ENCODE data around the gene C16orf90.

DNA sequence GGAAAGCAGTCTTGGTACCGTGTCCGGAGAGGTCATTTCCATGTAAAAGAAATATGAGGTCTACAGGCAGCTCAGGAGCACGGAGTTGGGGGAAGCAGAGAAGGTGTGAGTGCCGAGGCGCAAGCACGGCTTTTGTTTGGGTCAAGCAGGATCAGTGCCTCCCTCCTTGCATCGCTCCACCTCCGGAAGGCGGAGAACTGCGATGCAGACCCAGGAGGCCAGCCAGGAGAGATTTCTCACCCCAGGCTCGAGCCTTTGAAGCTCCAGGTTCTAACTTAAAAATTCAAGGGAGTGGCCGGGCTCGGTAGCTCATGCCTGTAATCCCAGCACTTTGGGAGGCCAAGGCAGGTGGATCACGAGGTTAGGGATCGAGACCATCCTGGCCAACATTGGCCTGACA lies 26.8 kb downstream of the C16orf90 start:
- TF ChIP-seq CTCF (IDR thresholded peaks at IDR 0.05; ENCODE audit: poor library complexity) (no peak), EZH2 (IDR thresholded peaks at IDR 0.05; ENCODE audit: borderline replicate concordance) (no peak)
